CD4-positive, alpha-beta memory T cell (primary cell): Measurements from ENCODE around the gene COL27A1. TPM values are rescaled to one million over a fixed set of nuclear protein-coding genes. Genes with fewer than 3 reads are reported as not detected.
"Not testable (repeated sequence)": the region's sequence is repeated elsewhere in the genome, so short reads cannot be mapped to it uniquely, and the experiment has no call there.

Experiments
- CTCF ChIA-PET: fragments of 350-600 bp; sonication (Branson Sonifier 250); formaldehyde crosslinking; loops from one replicate; lab custom pipeline; 2021; ENCODE audit warnings: inconsistent platforms; ENCODE audit not compliant: partially characterized antibody; lab: Charles Lee
- POLR2A ChIA-PET: fragments of 350-600 bp; sonication (Branson Sonifier 250); formaldehyde crosslinking; loops from one replicate; lab custom pipeline; 2021; ENCODE audit not compliant: partially characterized antibody; lab: Charles Lee
- DNase-seq, 5 donors: peaks; one replicate each; pipeline versions ENCODE4 v3.0.0 to v3.0.0-alpha.2; 2020 to 2022; ENCODE audit warnings: mixed read lengths in 1 of 5
- H3K27ac ChIP-seq: one replicate; pipeline ENCODE4 v1.7.0; 2013; ENCODE audit warnings: low read depth, low read length
- H3K27me3 ChIP-seq: 2 replicates; pipeline ENCODE4 v1.7.0; 2013; ENCODE audit warnings: mild to moderate bottlenecking, low read length, moderate library complexity; ENCODE audit not compliant: insufficient read depth
- H3K36me3 ChIP-seq: 2 replicates; pipeline ENCODE4 v1.7.0; 2013; ENCODE audit warnings: mild to moderate bottlenecking, low read length, moderate library complexity; ENCODE audit not compliant: insufficient read depth
- H3K4me1 ChIP-seq: 2 replicates; pipeline ENCODE4 v1.7.0; 2013; ENCODE audit warnings: mild to moderate bottlenecking, low read length, moderate library complexity; ENCODE audit not compliant: insufficient read depth
- H3K4me3 ChIP-seq, 2 donors: one replicate each; pipeline ENCODE4 v1.7.0; 2013; ENCODE audit warnings: low read length in 2 of 2, mild to moderate bottlenecking in 1 of 2
- H3K9me3 ChIP-seq, 2 donors: one replicate each; pipeline ENCODE4 v1.7.0; 2013; ENCODE audit warnings: low read length in 2 of 2, control low read depth in 1 of 2; ENCODE audit not compliant: control insufficient read depth in 1 of 2
- H3K27ac Mint-ChIP-seq, 7 donors: one replicate each; pipeline ENCODE4 v1.8.0; 2020 to 2021; ENCODE audit warnings: mixed read lengths in 7 of 7, mild to moderate bottlenecking in 6 of 7, inconsistent platforms in 3 of 7, moderate library complexity in 3 of 7
- H3K27me3 Mint-ChIP-seq, 2 donors: one replicate each; pipeline ENCODE4 v1.8.0; 2020 to 2021; ENCODE audit warnings: mixed read lengths in 2 of 2
- H3K36me3 Mint-ChIP-seq, 2 donors: one replicate each; pipeline ENCODE4 v1.8.0; 2020 to 2021; ENCODE audit warnings: mixed read lengths in 2 of 2, inconsistent platforms in 1 of 2, mild to moderate bottlenecking in 1 of 2
- H3K4me1 Mint-ChIP-seq, 4 donors: one replicate each; pipeline ENCODE4 v1.8.0; 2020 to 2021; ENCODE audit warnings: mixed read lengths in 4 of 4, mild to moderate bottlenecking in 1 of 4
- H3K4me3 Mint-ChIP-seq, 8 donors: one replicate each; pipeline ENCODE4 v1.8.0; 2020 to 2021; ENCODE audit warnings: mixed read lengths in 8 of 8, mild to moderate bottlenecking in 7 of 8, moderate library complexity in 6 of 8, inconsistent platforms in 3 of 8
- H3K9me3 Mint-ChIP-seq, 8 donors: one replicate each; pipeline ENCODE4 v1.8.0; 2020 to 2021; ENCODE audit warnings: mixed read lengths in 8 of 8, mild to moderate bottlenecking in 5 of 8, inconsistent platforms in 3 of 8, moderate library complexity in 1 of 8
- intact Hi-C: fragments of 100-400 bp; cut with micrococcal nuclease; formaldehyde crosslinking; loops from one replicate; pipeline ENCODE4 v1.15.1; 2023
- polyA plus RNA-seq, 2 donors: library from polyadenylated mRNA; unstranded; fragments of 300-500 nt; fragmentation: Illumina TruSeq; gene quantifications; one replicate each; pipeline ENCODE4 v1.2.3, GENCODE V29; 2021
- total RNA-seq, 2 experiments: library from RNA; stranded (reverse); gene quantifications; one replicate each; pipeline ENCODE4 v1.2.3, GENCODE V29; 2021

Gene COL27A1
- total and polyA plus RNA-seq, 4 experiments from 2014 or later = 1.3 TPM; not detected in 2

- POLR2A ChIA-PET, intact Hi-C loops, DNase-seq: not testable (repeated sequence)
Measured at GRCh38 chr9:114320710-114321109, 165.4 kb downstream of the COL27A1 start.

GRCh38 chr9:114321759-114322158 is 166.4 kb downstream of the COL27A1 start:
- Histone ChIP-seq H3K27me3 (no peaks in the 10 kb centered on the region), H3K9me3 (no peaks in the 10 kb centered on the region), H3K27ac (no peak overlapping the region), H3K4me1 (no peaks in the 10 kb centered on the region), H3K36me3 (no peaks in the 10 kb centered on the region), H3K4me3 (no peak overlapping the region)
- H3K36me3 Mint-ChIP-seq = no peaks in the 10 kb centered on the region
- no peak overlapping the region for H3K27ac Mint-ChIP-seq
- intact Hi-C loops = no loop called here
- no peak overlapping the region for H3K4me3 Mint-ChIP-seq
- H3K4me1 Mint-ChIP-seq = no peaks in the 10 kb centered on the region
- no peaks in the 10 kb centered on the region for H3K9me3 Mint-ChIP-seq
- DNase-seq = no peak
- peaks cover 7 to 10% of the 10 kb centered on the region in 2 donors for H3K27me3 Mint-ChIP-seq
- POLR2A ChIA-PET = no interaction called here
- CTCF ChIA-PET = interaction anchor here (0.6 to 1.2 kb wide), 2 partner anchors 29 to 303 kb away, joined by 3 to 4 read pairs; no protein-coding TSS in a partner anchor

More at GRCh38 chr9:114320710-114321109, 165.4 kb downstream of the COL27A1 start:
- not testable (repeated sequence) for H3K36me3 Mint-ChIP-seq, H3K4me1 ChIP-seq, H3K27me3 ChIP-seq, H3K4me1 Mint-ChIP-seq, H3K27ac Mint-ChIP-seq, H3K4me3 ChIP-seq, H3K9me3 Mint-ChIP-seq, H3K9me3 ChIP-seq, H3K36me3 ChIP-seq, H3K27ac ChIP-seq, H3K4me3 Mint-ChIP-seq
- CTCF ChIA-PET = interaction anchor here (0.6 kb wide), 1 partner anchor 75 kb away, joined by 3 read pairs; no protein-coding TSS in a partner anchor
- H3K27me3 Mint-ChIP-seq = peaks cover 10% of the 10 kb centered on the region in 2 donors

GRCh38 chr9:114322160-114322818 is 167.0 kb downstream of the COL27A1 start:
- H3K4me3 Mint-ChIP-seq, H3K9me3 ChIP-seq, H3K4me1 ChIP-seq, H3K4me3 ChIP-seq, H3K36me3 ChIP-seq, H3K9me3 Mint-ChIP-seq, intact Hi-C loops, H3K27me3 ChIP-seq, H3K27ac ChIP-seq, POLR2A ChIA-PET, H3K36me3 Mint-ChIP-seq, H3K4me1 Mint-ChIP-seq, H3K27ac Mint-ChIP-seq, DNase-seq: not testable (repeated sequence)
- CTCF ChIA-PET = interaction anchor here (0.6 to 1.2 kb wide), 2 partner anchors 29 to 303 kb away, joined by 3 to 4 read pairs; no protein-coding TSS in a partner anchor
- peaks cover 7 to 10% of the 10 kb centered on the region in 2 donors for H3K27me3 Mint-ChIP-seq

GRCh38 chr9:114322831-114323531 is 167.6 kb downstream of the COL27A1 start, which contains the start of gene ORM1:
Gene ORM1 (plus strand): TSS chr9:114323098. CDS start chr9:114323134, 36 bp downstream.
- H3K36me3 Mint-ChIP-seq, H3K27me3 ChIP-seq, H3K36me3 ChIP-seq, H3K27ac Mint-ChIP-seq, H3K4me3 Mint-ChIP-seq, DNase-seq, H3K27ac ChIP-seq, H3K4me3 ChIP-seq, H3K4me1 Mint-ChIP-seq, H3K9me3 Mint-ChIP-seq, intact Hi-C loops, H3K9me3 ChIP-seq, POLR2A ChIA-PET, H3K4me1 ChIP-seq: not testable (repeated sequence)
- CTCF ChIA-PET = interaction anchor here (1.2 kb wide), 1 partner anchor 30 kb away, joined by 3 read pairs; no protein-coding TSS in a partner anchor
- peaks cover 7 to 10% of the 10 kb centered on the region in 2 donors for H3K27me3 Mint-ChIP-seq

- H3K27ac ChIP-seq, H3K4me1 ChIP-seq, H3K27me3 Mint-ChIP-seq, H3K36me3 Mint-ChIP-seq, intact Hi-C loops, H3K9me3 Mint-ChIP-seq, H3K9me3 ChIP-seq, H3K4me3 ChIP-seq, H3K4me1 Mint-ChIP-seq, H3K4me3 Mint-ChIP-seq, DNase-seq, H3K27ac Mint-ChIP-seq, H3K27me3 ChIP-seq, CTCF ChIA-PET, H3K36me3 ChIP-seq, POLR2A ChIA-PET: not testable (repeated sequence)
Measured at GRCh38 chr9:114323849-114324248, 168.5 kb downstream of the COL27A1 start.

- Mint-ChIP-seq H3K27me3 (peaks cover 0 to 5% of the 10 kb centered on the region in 2 donors), H3K27ac (no peak overlapping the region), H3K4me1 (no peaks in the 10 kb centered on the region), H3K36me3 (no peaks in the 10 kb centered on the region), H3K9me3 (no peaks in the 10 kb centered on the region), H3K4me3 (no peak overlapping the region)
- no peak for DNase-seq
- Histone ChIP-seq H3K9me3 (no peaks in the 10 kb centered on the region), H3K36me3 (no peaks in the 10 kb centered on the region), H3K27ac (no peak overlapping the region), H3K4me1 (no peaks in the 10 kb centered on the region), H3K4me3 (no peak overlapping the region), H3K27me3 (no peaks in the 10 kb centered on the region)
- intact Hi-C loops = no loop called here
- CTCF ChIA-PET = no interaction called here
- POLR2A ChIA-PET = no interaction called here
Measured at GRCh38 chr9:114324492-114324891, 169.2 kb downstream of the COL27A1 start.

- H3K9me3 ChIP-seq, H3K4me3 ChIP-seq, H3K27ac ChIP-seq, H3K27ac Mint-ChIP-seq, H3K4me1 Mint-ChIP-seq, POLR2A ChIA-PET, H3K36me3 Mint-ChIP-seq, CTCF ChIA-PET, intact Hi-C loops, H3K27me3 ChIP-seq, H3K36me3 ChIP-seq, H3K9me3 Mint-ChIP-seq, H3K27me3 Mint-ChIP-seq, DNase-seq, H3K4me1 ChIP-seq, H3K4me3 Mint-ChIP-seq: not testable (repeated sequence)
Measured at GRCh38 chr9:114324965-114325364, 169.6 kb downstream of the COL27A1 start.
